GM12891 (cell line): ENCODE data around the gene C5orf22.

Experiments
- POLR2A ChIP-seq: IDR thresholded peaks from 2 replicates; pipeline ENCODE4 v1.6.1; 2011; ENCODE audit warnings: low read depth, low read length, control low read depth
- POLR2AphosphoS5 ChIP-seq: IDR thresholded peaks from 2 replicates; pipeline ENCODE4 v1.6.1; 2011; ENCODE audit warnings: low read depth, low read length, control low read depth
- TAF1 ChIP-seq: IDR thresholded peaks from 2 replicates; pipeline ENCODE4 v1.6.1; 2011; ENCODE audit warnings: low read depth, low read length, control low read depth

DNA sequence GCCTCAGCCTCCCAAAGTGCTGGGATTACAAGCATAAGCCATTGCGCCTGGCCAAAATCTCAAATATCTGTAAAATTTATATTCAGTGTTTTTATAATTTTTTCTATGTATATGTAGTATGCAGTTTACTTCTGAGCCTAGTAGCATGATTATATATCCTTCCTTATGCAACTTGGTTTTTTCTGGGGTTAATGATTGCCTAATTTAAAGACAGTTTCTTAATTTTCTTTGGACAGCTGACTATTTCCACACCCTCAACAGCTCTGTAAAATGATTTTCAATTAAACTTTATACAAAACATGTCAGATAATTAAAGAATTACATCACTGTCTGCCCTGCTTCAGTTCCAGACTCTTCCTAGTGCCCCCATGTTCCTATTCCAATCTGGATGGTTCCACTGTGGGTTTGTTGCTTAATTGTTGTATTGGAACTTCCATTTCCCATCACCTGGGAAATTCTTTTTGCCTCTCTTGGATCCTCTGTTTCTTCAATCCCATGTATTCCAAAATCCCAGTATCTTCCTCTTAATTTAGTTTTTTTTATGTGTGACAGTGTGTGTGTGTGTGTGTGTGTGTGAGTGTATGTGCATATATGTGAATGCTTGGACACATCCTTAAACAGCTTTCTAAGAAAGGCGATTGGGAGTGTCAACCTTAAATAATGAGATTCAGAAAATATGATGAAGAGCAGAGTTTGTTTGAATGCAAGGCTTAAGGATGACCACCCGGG lies 53.2 kb downstream of the C5orf22 start:
- TF ChIP-seq TAF1 (no peak), POLR2AphosphoS5 (no peak), POLR2A (no peak)
